H1 (cell line): ENCODE data around the gene PLSCR1. TPM values are rescaled to one million over a fixed set of nuclear protein-coding genes. Genes with fewer than 3 reads are reported as not detected.

Source experiments
- CTCF ChIA-PET: fragments of 300-600 bp; sonication (Branson Sonifier 250); formaldehyde crosslinking; loops from one replicate; lab custom pipeline; 2021; ENCODE audit not compliant: partially characterized antibody; lab: Charles Lee
- POLR2A ChIA-PET: fragments of 300-600 bp; sonication (Branson Sonifier 250); formaldehyde crosslinking; loops from one replicate; lab custom pipeline; 2021; ENCODE audit warnings: inconsistent platforms; ENCODE audit not compliant: partially characterized antibody; lab: Charles Lee
- DNase-seq, 2 experiments: peaks; one replicate each; pipeline versions ENCODE4 v3.0.0 to v3.0.0-alpha.2; 2010 to 2022; ENCODE audit warnings: low spot score in 2 of 2, low read depth in 1 of 2, mixed read lengths in 1 of 2
- FAIRE-seq: peaks from 2 replicates; lab custom pipeline; 2011; peaks lifted over from hg19 to GRCh38; lab: Jason Lieb, UNC
- H2AFZ ChIP-seq: 2 replicates; pipeline ENCODE4 v1.8.1; 2012; ENCODE audit warnings: low read length, inconsistent platforms
- H2AK5ac ChIP-seq: 2 replicates; pipeline ENCODE4 v1.6.1; 2013; ENCODE audit warnings: low read depth, low read length
- H2BK120ac ChIP-seq: replicated peaks from 2 replicates; pipeline ENCODE3; 2013; ENCODE audit warnings: low read depth, low read length, inconsistent platforms
- H2BK12ac ChIP-seq: 2 replicates; pipeline ENCODE4 v1.6.1; 2013; ENCODE audit warnings: low read depth, low read length
- H2BK15ac ChIP-seq: 2 replicates; pipeline ENCODE4 v1.6.1; 2013; ENCODE audit warnings: low read length
- H2BK20ac ChIP-seq: 2 replicates; pipeline ENCODE4 v1.6.1; 2013; ENCODE audit warnings: low read length
- H2BK5ac ChIP-seq: 2 replicates; pipeline ENCODE4 v1.6.1; 2013; ENCODE audit warnings: low read depth, low read length
- H3K14ac ChIP-seq: 2 replicates; pipeline ENCODE4 v1.6.1; 2013; ENCODE audit warnings: inconsistent platforms; ENCODE audit not compliant: insufficient read length
- H3K18ac ChIP-seq: 2 replicates; pipeline ENCODE4 v1.6.1; 2013; ENCODE audit warnings: low read length; ENCODE audit errors: extremely low read depth
- H3K23ac ChIP-seq: 2 replicates; pipeline ENCODE4 v1.6.1; 2013; ENCODE audit warnings: inconsistent platforms; ENCODE audit not compliant: insufficient read length
- H3K23me2 ChIP-seq: 2 replicates; pipeline ENCODE4 v1.6.1; 2013; ENCODE audit warnings: low read depth, low read length
- H3K27ac ChIP-seq: 2 replicates; pipeline ENCODE4 v1.6.1; 2011; ENCODE audit warnings: low read depth, low read length, inconsistent platforms
- H3K27me3 ChIP-seq, 4 experiments: replicated peaks in 1 of 4; 1 replicate in 1 of 4; 2 replicates in 3 of 4; pipeline versions ENCODE4 v1.6.1 to v1.8.1; 2011 to 2013; ENCODE audit warnings: low read length in 3 of 4, mild to moderate bottlenecking in 3 of 4, inconsistent platforms in 2 of 4, mixed read lengths in 2 of 4, moderate library complexity in 1 of 4; ENCODE audit not compliant: control insufficient read depth in 3 of 4, insufficient read depth in 3 of 4; ENCODE audit errors: extremely low read depth in 1 of 4
- H3K36me3 ChIP-seq, 4 experiments: 2 replicates each; pipeline versions ENCODE4 v1.6.1 to v1.8.1; 2011 to 2013; ENCODE audit warnings: mild to moderate bottlenecking in 4 of 4, low read length in 3 of 4, moderate library complexity in 2 of 4, control low read depth in 1 of 4, inconsistent platforms in 1 of 4; ENCODE audit not compliant: insufficient read depth in 4 of 4, control insufficient read depth in 2 of 4
- H3K4ac ChIP-seq: replicated peaks from 2 replicates; pipeline ENCODE3; 2013; ENCODE audit warnings: low read length, low read depth, mixed read lengths, inconsistent platforms; ENCODE audit not compliant: insufficient read length
- H3K4me1 ChIP-seq, 4 experiments: replicated peaks in 1 of 4; 1 replicate in 1 of 4; 2 replicates in 3 of 4; pipeline versions ENCODE4 v1.6.1 to v1.8.1; 2011 to 2013; ENCODE audit warnings: low read length in 3 of 4, inconsistent platforms in 2 of 4, mixed read lengths in 1 of 4; ENCODE audit not compliant: insufficient read depth in 4 of 4, control insufficient read depth in 3 of 4
- H3K4me2 ChIP-seq, 2 experiments: 2 replicates each; pipeline versions ENCODE4 v1.6.1 to v1.8.1; 2011 to 2013; ENCODE audit warnings: low read depth in 2 of 2, low read length in 2 of 2, control low read depth in 1 of 2, inconsistent platforms in 1 of 2, mild to moderate bottlenecking in 1 of 2; ENCODE audit not compliant: insufficient read depth in 1 of 2
- H3K4me3 ChIP-seq, 4 experiments: fragments of 200-600, 300-600 bp in 1 of 4; sonication (generic), shearing (Covaris generic), sonication (Bioruptor Twin) in 1 of 4; 2 replicates each; pipeline versions ENCODE4 v1.5.1 to v1.8.1; 2011 to 2016; ENCODE audit warnings: low read length in 4 of 4, low read depth in 3 of 4, control low read depth in 2 of 4, inconsistent platforms in 2 of 4, mild to moderate bottlenecking in 2 of 4, mixed read lengths in 1 of 4, moderate library complexity in 1 of 4; ENCODE audit not compliant: insufficient read depth in 2 of 4; ENCODE audit errors: extremely low read depth in 1 of 4
- H3K56ac ChIP-seq: replicated peaks from 2 replicates; pipeline ENCODE3; 2013; ENCODE audit warnings: low read depth, mild to moderate bottlenecking, mixed read lengths, low read length, inconsistent platforms; ENCODE audit not compliant: insufficient read length
- H3K79me1 ChIP-seq: 2 replicates; pipeline ENCODE4 v1.6.1; 2013; ENCODE audit warnings: low read depth, low read length, control low read depth
- H3K79me2 ChIP-seq, 2 experiments: 2 replicates each; pipeline versions ENCODE4 v1.6.1 to v1.8.1; 2012 to 2013; ENCODE audit warnings: low read length in 2 of 2, mild to moderate bottlenecking in 2 of 2, inconsistent platforms in 1 of 2; ENCODE audit not compliant: insufficient read depth in 2 of 2, control insufficient read depth in 1 of 2
- H3K9ac ChIP-seq, 4 experiments: replicated peaks in 1 of 4; 1 replicate in 1 of 4; 2 replicates in 3 of 4; pipeline versions ENCODE4 v1.6.1 to v1.8.1; 2011 to 2013; ENCODE audit warnings: low read depth in 3 of 4, low read length in 3 of 4, control low read depth in 2 of 4, mild to moderate bottlenecking in 2 of 4, moderate library complexity in 2 of 4, inconsistent platforms in 1 of 4; ENCODE audit errors: extremely low read depth in 1 of 4
- H3K9me3 ChIP-seq, 2 experiments: 2 replicates each; pipeline versions ENCODE4 v1.6.1 to v1.8.1; 2012 to 2013; ENCODE audit warnings: mild to moderate bottlenecking in 2 of 2, moderate library complexity in 2 of 2, control low read depth in 1 of 2, inconsistent platforms in 1 of 2, low read depth in 1 of 2, low read length in 1 of 2, mixed read lengths in 1 of 2; ENCODE audit not compliant: insufficient read depth in 2 of 2
- H4K20me1 ChIP-seq, 2 experiments: replicated peaks in 1 of 2; 2 replicates each; pipeline versions ENCODE3 to v1.8.1; 2011 to 2013; ENCODE audit warnings: inconsistent platforms in 2 of 2, low read length in 2 of 2, mild to moderate bottlenecking in 1 of 2; ENCODE audit not compliant: insufficient read depth in 2 of 2, control insufficient read depth in 1 of 2
- H4K5ac ChIP-seq: 2 replicates; pipeline ENCODE4 v1.6.1; 2013; ENCODE audit warnings: low read length, low read depth, mixed read lengths, inconsistent platforms; ENCODE audit not compliant: insufficient read length
- H4K8ac ChIP-seq: 2 replicates; pipeline ENCODE4 v1.8.0; 2013; ENCODE audit warnings: mild to moderate bottlenecking, moderate library complexity, low read length, inconsistent platforms; ENCODE audit not compliant: insufficient read depth; ENCODE audit errors: extremely low read depth
- H4K91ac ChIP-seq: replicated peaks from 2 replicates; pipeline ENCODE3; 2013; ENCODE audit warnings: low read length, mixed read lengths, inconsistent platforms; ENCODE audit not compliant: insufficient read length
- ATF2 ChIP-seq: IDR thresholded peaks from 2 replicates; pipeline ENCODE4 v1.6.1; 2012; ENCODE audit warnings: low read length, inconsistent platforms
- ATF3 ChIP-seq: IDR thresholded peaks from 2 replicates; pipeline ENCODE4 v1.6.1; 2011; ENCODE audit warnings: low read depth, mild to moderate bottlenecking, low read length; ENCODE audit not compliant: insufficient read depth
- BCL11A ChIP-seq, 2 experiments: IDR thresholded peaks; one replicate each; pipeline ENCODE4 v1.6.1; 2011; ENCODE audit warnings: low read depth in 2 of 2, low read length in 2 of 2, mild to moderate bottlenecking in 2 of 2
- CTBP2 ChIP-seq: IDR thresholded peaks from 2 replicates; pipeline ENCODE4 v1.7.0; 2011; ENCODE audit warnings: borderline replicate concordance, mild to moderate bottlenecking, moderate library complexity, mixed read lengths, low read length; ENCODE audit not compliant: insufficient read depth, insufficient read length
- KDM5A ChIP-seq: fragments of 200-600 bp; IDR thresholded peaks from 2 replicates; pipeline ENCODE4 v1.7.1; 2012; ENCODE audit warnings: mild to moderate bottlenecking, low read length, inconsistent platforms, mixed read lengths
- RXRA ChIP-seq: IDR thresholded peaks from 2 replicates; pipeline ENCODE4 v1.6.1; 2011; ENCODE audit warnings: low read depth, mild to moderate bottlenecking, low read length, moderate library complexity; ENCODE audit not compliant: insufficient read depth
- SIX5 ChIP-seq: IDR thresholded peaks from 2 replicates; pipeline ENCODE4 v1.6.1; 2011; ENCODE audit warnings: mild to moderate bottlenecking, low read depth, low read length
- SRF ChIP-seq: IDR thresholded peaks from 2 replicates; pipeline ENCODE4 v1.6.1; 2011; ENCODE audit warnings: mild to moderate bottlenecking, low read depth, low read length, moderate library complexity
- TEAD4 ChIP-seq: IDR thresholded peaks from 2 replicates; pipeline ENCODE4 v1.6.1; 2012; ENCODE audit warnings: low read depth, low read length, inconsistent platforms, mixed read lengths
- ZNF274 ChIP-seq: IDR thresholded peaks from 2 replicates; pipeline ENCODE4 v1.7.0; 2012; ENCODE audit warnings: low read length, borderline replicate concordance; ENCODE audit errors: extremely low read depth
- WGBS, 2 experiments: shearing (Covaris generic) in 1 of 2; methylation state at CpG; one replicate each; pipeline versions ENCODE4 v1.1.6 to v1.1.7; 2013 to 2015; ENCODE audit warnings: low lambda C conversion rate in 2 of 2, mixed read lengths in 2 of 2, inconsistent platforms in 1 of 2, low coverage in 1 of 2, missing lambda C conversion rate in 1 of 2; ENCODE audit not compliant: insufficient replicate concordance in 2 of 2, insufficient coverage in 1 of 2, insufficient read length in 1 of 2; ENCODE audit errors: extremely low coverage in 1 of 2, missing lambda C conversion rate in 1 of 2; 5-methylcytosine and 5-hydroxymethylcytosine counted together
- polyA plus RNA-seq, 7 experiments: library from polyadenylated mRNA; depleted of rRNA in 3 of 7; stranded (reverse) in 5 of 7; unstranded in 2 of 7; fragments of >200 nt in 5 of 7; fragments of 200-250 nt in 2 of 7; gene quantifications; 1 replicate in 5 of 7; 2 replicates in 1 of 7; 4 replicates in 1 of 7; pipeline versions ENCODE4 v1.2.1 to v1.2.3, GENCODE V29; 2011 to 2013; ENCODE audit warnings: missing spikeins in 2 of 7, mixed read lengths in 2 of 7
- total RNA-seq: library from RNA; stranded (reverse); fragmentation: NEBNext Ultra II Directional; extraction: Animal tissue kit (Norgen Biotek cat#: 25700); gene quantifications from 2 replicates; pipeline ENCODE4 v1.2.1, GENCODE V29; 2021

PLSCR1 gene
- total and polyA plus RNA-seq, 2 of the 8 experiments (the other 6 are each of a cell fraction or from before 2014, with no cell fraction given) = 32.2 to 48.5 TPM

DNA sequence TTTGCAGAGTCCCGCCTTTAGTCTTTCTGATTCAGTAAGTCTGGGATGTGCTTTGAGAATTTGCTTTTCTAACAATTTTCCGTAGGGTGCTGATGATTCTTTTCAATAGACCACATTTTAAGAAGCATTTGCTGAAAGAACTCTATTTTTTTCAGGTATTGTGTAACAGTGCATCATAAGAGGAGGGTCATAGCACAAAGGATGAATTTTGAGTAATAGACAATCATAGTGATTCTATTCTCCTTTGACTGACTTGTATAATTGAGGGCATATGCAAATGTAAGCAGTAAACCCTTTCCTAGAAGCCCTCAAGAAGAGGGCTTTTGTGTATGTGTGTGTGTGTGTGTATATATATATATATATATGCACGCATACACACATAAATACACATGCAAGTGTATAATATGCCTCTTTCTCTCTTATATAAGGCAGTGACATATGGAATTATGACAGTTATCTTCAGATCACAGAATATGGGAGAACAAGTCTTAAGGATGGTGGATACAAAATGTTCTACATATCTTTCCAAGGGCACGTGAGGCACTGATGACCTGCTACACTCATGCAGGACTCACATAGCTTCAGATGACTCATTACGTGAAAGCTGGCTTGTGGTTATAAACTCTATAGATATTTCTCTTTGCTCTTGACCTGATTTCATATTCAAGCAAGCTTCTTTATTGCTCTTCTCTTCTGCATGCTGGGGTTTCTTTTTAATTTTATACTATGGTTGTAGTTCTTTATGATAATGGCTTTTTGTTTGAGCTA is 6.5 kb upstream of the PLSCR1 start:
- H2BK12ac ChIP-seq = no peak overlapping the region
- no peak overlapping the region for H3K4me3 ChIP-seq
- H3K4me1 ChIP-seq = peaks cover 0 to 11% (median 0%) of the 10 kb centered on the region in 4 experiments; a peak in 2 of 7 replicates
- no peak overlapping the region for H4K8ac ChIP-seq
- no peak overlapping the region for H4K91ac ChIP-seq
- H3K36me3 ChIP-seq = no peaks in the 10 kb centered on the region
- WGBS, 2 experiments = 77% methylated on average over 5 of the region's 5 CpGs; no CpG with 5 or more reads in 1 of the 2 experiments
- ChIA-PET POLR2A (interaction anchor here (0.6 kb wide), 1 partner anchor 82 kb away, joined by 3 read pairs; the partner anchor contains the start of gene PLSCR2), CTCF (interaction anchor here (0.7 kb wide), 1 partner anchor 90 kb away, joined by 3 read pairs; no protein-coding TSS in a partner anchor)
- no peak overlapping the region for H2AK5ac ChIP-seq
- H3K23me2 ChIP-seq = no peaks in the 10 kb centered on the region
- H2BK15ac ChIP-seq = no peak overlapping the region
- no peak overlapping the region for H3K4ac ChIP-seq
- no peak overlapping the region for H3K27ac ChIP-seq
- H3K27me3 ChIP-seq = no peaks in the 10 kb centered on the region
- no peak overlapping the region for H3K56ac ChIP-seq
- H3K9me3 ChIP-seq = no peaks in the 10 kb centered on the region
- no peak overlapping the region for H3K4me2 ChIP-seq
- no peaks in the 10 kb centered on the region for H4K20me1 ChIP-seq
- H2BK5ac ChIP-seq = no peak overlapping the region
- no peak overlapping the region for H2BK120ac ChIP-seq
- H2BK20ac ChIP-seq = no peak overlapping the region
- H4K5ac ChIP-seq = no peak overlapping the region
- FAIRE-seq (no peak), DNase-seq (no peak)
- no peak overlapping the region for H2AFZ ChIP-seq
- no peaks in the 10 kb centered on the region for H3K79me2 ChIP-seq
- no peak overlapping the region for H3K23ac ChIP-seq
- no peaks in the 10 kb centered on the region for H3K79me1 ChIP-seq
- H3K18ac ChIP-seq = no peak overlapping the region; the same call in 1 of the 2 replicates
- H3K14ac ChIP-seq = no peak overlapping the region
- no peak overlapping the region for H3K9ac ChIP-seq
- TF ChIP-seq TEAD4 (no peak), RXRA (no peak), SRF (no peak), SIX5 (no peak), CTBP2 (no peak), ATF2 (no peak), BCL11A (IDR thresholded peaks at IDR 0.05; ENCODE audit: low read depth in 2 of 2, low read length in 2 of 2) (no peak), KDM5A (no peak), ZNF274 (no peak), ATF3 (no peak)
